DMS114 treated with DMSO at 0.1 percent for 48 hours (cell line): ENCODE results near the gene CCDC74B.
"Not testable (repeated sequence)": the region's sequence is repeated elsewhere in the genome, so short reads cannot be mapped to it uniquely, and the experiment has no call there.

Experiments used
- DNase-seq: peaks from one replicate; lab custom pipeline; 2025; ENCODE audit not compliant: unreplicated experiment; lab: John Stamatoyannopoulos, UW

The CCDC74B gene

DNA sequence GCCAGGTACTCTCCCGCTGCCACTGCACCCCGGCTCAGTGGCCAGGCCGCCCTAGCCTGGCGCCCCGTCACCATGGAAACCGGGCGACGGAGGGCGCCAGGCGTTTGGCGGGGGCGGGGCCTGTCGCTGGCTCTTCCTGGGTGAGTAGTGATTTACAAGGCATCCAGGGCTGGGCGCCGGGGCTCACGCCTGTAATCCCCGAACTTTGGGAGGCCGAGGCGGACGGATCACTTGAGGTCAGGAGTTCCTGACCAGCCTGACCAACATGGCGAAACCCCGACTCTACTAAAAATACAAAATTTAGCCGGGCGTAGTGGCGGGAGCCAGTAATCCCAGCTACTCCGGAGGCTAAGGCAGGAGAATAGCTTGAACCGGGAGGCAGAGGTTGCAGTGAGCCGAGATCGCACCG lies at the start of gene CCDC74B:
Gene CCDC74B (minus strand): TSS at position 107 of the 409 bp plus-strand sequence. CDS start 116 bp downstream, outside the sequence.
- peak; percentile 3 for DNase-seq

DNA sequence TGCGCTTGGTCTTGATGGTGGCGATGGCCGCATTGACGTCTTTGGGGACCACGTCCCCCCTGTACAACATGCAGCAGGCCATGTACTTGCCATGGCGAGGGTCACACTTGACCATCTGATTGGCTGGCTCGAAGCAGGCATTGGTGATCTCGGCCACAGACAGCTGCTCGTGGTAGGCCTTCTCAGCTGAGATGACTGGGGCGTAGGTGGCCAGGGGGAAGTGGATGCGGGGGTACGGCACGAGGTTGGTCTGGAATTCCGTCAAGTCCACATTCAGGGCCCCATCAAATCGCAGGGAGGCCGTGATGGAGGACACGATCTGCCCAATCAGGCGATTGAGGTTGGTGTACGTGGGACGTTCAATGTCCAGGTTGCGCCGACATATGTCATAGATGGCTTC lies 48.9 kb upstream of the CCDC74B start:
- not testable (repeated sequence) for DNase-seq

DNA sequence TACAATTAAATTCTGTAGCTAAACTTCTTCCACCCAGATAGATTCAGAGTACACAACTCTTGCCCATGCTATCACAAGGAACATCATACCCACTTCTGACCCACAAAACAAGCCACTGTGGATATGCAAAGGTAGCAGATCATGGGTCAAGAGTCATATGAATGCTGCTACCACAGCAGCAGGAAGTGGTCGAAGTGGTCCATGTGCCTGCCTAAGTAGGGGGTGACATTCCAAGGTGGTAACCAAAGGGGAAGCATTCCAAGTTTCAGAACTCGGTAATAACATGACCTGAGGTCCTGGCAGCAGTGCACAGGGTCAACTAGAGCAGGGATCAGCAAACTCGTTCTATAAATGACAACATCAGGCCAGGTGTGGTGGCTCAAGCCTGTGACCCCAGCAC lies 47.5 kb upstream of the CCDC74B start:
- not testable (repeated sequence) for DNase-seq

DNA sequence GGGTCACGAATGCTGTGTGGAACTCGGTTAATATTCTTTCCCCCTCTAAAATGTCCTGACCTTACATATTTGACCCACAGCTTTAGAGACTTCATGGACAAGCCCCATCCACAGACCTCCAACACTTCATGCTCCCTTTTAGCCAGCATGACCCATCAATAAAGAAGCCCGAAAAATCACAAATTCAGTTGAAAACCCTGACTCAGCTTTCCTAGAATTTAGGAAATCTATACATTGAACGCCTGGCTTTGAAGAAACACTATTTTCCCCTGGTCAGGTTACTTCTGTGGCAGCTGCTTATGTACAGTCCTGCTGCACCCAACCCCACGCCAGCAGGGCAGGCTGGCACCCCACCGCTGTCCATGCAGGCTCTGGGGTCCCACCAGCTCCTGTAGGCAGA lies 46.4 kb upstream of the CCDC74B start:
- DNase-seq: not testable (repeated sequence)

DNA sequence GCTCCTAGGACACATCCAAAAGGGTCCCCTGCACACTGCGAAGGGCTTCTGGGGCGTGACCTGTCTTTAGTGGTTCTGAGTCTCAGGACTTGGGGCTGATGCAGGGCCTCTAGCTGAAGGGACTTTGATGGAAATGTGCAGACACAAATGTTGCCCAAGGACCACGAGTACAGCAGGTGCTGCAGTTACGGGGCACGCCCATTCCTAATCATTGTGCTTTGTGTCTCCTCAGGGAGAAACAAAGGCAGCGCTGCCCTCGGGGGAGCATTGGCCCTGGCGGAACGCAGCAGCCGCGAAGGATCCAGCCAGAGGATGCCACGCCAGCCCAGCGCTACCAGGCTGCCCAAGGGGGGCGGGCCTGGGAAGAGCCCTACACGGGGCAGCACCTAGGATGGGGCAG lies 45.3 kb upstream of the CCDC74B start:
- no peak for DNase-seq

DNA sequence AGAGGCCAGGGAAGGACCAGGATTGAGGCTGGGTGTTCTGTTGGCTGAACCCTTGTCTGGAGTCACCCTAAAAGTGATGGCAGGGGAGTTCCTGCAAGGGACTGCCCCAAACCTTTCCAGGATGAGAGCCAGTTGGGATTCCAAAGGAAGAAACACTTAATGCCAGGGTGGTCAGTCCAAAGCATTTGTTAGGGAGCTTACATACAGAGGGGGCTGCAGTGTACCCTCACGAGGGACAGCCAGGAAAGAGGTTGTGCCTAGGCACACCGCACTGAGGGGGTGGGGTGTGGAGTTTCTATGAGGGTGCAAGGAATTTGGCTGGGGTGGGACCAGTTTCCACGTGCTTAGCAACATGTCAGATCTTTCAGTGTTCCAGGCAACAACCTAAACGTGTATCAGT lies 44.0 kb upstream of the CCDC74B start:
- not testable (repeated sequence) for DNase-seq

DNA sequence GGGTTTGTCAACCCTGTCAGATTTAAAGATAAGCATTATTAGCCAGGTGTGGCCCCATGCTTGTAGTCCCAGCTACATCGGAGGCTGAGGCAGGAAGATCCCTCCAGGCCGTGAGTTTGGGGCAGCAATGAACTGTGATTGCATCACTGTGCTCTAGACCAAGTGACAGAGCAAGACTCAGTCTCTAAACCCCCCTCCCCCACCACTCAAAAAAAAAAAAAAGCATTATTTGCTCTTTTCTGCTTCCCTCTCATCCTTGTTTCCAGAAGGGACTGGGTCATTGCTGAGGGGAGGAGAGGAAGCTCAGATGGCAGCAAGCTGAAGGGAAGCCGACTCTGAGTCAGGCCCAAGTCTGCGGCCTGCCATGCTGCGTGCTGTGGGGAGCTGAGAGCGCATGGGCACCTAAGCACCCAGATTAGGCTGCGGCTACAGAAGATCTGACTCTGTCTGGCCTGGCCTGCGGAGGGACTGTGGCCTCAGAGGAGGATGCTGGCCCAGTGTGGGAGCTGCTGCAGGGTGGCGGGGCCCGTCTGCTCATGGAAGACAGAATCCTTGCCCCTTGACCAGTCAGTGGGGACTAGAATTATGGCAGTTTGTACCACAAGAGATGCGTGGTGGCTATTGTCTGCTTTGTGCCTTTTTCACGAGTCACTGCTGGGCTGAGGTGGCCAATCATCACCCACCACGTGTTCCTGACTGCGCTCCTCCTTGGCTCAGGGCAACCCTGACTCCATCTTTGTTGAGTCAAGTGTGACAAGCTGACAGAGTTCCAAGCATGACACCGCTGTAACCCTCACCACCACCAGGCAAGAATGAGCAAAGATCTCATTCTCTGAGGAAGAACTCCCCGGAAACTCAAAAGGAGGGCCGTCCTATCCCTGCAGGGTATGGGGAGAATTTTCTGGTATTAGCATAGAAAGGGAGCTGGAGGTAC lies 43.2 kb upstream of the CCDC74B start:
- DNase-seq: not testable (repeated sequence)

DNA sequence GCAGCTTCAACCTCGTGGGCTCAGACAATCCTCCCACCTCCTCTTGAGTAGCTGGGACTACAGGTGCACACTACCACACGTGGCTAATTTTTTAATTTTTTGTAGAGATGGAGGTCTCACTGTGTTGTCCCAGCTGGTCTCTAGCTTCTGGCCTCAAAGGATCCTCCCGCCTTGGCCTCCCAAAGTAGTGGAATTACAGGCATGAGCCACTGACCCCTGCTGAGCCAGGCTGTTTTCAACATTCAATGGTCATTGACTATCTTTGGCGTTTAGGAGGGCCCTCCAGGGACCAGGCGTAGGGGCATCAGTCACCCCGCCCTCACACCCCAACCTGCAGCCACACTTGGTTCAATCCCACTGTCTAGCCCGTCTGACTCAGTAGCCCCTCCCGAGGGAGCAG lies 42.4 kb upstream of the CCDC74B start:
- no peak for DNase-seq

DNA sequence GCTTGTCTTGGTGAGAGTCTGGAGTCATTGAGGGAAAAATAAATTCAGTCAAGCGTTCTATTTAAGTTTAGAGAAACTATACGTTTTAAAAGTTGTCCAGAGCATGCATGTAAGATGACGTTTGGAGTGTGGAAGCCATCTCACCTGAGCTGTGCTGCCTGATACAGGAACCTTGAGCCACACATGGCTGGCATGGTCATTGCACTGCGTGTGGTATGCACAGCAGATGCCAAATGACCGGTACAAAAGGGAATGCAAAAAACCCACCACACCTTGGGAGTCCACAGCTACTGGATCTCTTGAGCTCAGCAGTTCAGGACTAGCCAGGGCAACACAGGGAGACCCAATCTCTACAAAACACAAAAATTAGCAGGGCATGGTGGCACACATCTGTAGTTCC lies 41.5 kb upstream of the CCDC74B start:
- DNase-seq: no peak

DNA sequence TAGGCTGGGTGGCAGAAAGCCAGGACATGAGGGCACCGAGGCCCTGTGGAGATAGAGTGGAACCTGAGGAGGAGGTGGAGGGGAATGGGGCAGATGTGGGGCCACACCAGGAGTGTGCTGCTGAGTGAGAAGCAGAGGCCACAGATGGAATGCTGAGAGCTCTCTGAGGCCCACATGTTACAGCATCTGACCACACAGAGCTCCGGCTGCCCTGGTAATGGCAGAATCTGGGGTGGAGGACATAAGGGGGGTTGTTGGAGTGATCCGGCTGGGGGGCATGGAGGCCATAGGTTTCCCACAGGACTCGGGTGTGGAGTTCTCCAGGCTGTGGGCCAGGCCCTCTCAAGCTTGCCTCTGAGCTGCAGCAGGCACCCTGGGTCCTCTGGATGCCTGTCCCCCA lies 41.0 kb upstream of the CCDC74B start:
- no peak for DNase-seq

DNA sequence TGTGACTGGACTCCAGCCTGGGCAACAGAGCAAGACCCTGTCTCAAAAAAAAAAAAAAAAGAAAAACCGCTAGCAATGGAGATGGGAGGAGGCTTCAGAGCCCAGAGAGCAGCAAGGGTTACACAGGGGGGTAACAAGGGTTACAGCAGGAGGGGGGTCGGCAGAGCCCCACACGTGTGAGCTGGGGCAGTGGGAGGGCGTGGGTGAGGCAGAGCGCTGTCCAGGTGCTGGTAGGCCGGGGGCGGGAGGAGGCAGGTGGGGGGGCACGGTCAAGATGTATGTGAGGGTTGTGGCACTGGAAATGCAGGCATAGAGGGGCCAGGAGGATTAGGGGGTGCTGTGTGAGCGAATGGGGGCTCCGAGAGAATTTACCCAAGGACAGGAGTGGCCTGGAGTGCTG lies 40.5 kb upstream of the CCDC74B start:
- no peak for DNase-seq

DNA sequence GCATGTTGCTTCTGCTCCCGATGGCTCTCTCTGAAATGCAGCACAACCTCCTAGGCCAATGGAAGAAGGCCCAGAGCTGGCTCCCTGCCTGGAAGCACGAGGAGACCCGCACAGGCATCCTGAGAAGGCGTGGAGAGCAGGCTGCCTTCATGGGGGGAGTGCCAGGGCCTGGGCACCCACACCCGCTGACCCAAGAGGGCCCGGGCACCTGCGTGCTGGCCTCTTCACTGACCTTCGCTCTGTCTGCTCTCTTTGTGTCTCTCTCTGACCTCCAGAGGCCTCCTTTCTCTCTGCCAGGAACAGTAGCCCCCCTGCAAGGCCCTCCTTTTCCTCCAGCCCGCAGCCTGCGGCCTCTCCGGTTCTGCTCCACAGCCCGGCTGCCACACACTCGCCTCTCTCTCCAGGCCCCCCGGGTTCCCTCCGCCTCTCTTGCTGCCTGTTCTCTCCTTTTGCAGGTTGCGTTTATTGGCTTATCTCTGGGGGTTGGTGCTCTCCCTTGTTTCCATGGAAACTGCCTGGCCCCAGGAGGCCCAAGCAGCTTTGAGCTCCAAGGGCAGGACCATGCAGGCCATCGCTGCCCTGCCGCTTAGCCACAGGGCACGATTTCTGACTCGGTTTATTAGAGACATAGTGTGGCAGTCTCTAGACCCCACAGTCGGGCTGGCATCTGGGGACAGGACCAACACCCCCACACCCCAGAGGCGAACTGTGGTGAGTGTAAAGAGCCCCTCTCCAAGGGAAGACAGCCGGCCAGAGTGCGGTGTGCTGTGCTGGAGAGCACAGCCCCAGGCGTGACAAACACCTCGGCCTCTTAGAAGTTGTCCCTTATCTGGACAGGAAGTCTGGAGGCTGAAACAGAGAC lies 38.8 kb upstream of the CCDC74B start:
- no peak for DNase-seq

DNA sequence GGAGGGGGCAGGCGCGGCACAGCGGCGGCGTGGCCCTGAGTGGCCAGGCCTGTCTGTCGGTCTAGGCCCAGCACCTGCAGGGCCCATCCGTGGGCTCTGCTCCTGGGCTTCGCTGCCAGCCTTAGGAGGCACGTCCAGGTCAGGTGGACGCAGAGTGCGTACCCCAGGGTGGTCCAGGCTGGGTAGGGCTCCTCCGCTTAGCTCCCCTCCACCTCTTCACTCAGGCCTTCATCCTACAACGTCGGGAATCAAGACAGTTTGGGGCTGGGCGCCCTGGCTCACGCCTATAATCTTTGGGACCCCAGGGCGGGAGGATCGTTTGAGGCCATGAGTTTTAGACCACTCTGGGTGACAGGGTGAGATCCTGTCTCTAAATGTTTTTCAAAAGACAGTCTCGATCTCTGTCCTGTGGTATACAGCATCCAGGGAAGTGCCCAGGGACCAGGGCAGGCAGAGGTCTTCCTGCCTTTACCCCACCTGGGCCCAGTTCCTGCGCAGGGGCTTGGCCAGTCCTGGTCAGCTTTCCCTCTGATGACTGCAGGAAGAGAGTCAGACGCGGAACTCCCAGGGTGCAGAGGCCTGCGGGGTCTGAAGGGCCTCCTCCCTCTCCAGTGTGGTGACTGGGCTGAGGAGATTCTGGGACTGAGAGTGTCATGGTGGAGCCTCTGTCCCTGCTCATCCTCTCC lies 38.1 kb upstream of the CCDC74B start:
- DNase-seq: not testable (repeated sequence)

DNA sequence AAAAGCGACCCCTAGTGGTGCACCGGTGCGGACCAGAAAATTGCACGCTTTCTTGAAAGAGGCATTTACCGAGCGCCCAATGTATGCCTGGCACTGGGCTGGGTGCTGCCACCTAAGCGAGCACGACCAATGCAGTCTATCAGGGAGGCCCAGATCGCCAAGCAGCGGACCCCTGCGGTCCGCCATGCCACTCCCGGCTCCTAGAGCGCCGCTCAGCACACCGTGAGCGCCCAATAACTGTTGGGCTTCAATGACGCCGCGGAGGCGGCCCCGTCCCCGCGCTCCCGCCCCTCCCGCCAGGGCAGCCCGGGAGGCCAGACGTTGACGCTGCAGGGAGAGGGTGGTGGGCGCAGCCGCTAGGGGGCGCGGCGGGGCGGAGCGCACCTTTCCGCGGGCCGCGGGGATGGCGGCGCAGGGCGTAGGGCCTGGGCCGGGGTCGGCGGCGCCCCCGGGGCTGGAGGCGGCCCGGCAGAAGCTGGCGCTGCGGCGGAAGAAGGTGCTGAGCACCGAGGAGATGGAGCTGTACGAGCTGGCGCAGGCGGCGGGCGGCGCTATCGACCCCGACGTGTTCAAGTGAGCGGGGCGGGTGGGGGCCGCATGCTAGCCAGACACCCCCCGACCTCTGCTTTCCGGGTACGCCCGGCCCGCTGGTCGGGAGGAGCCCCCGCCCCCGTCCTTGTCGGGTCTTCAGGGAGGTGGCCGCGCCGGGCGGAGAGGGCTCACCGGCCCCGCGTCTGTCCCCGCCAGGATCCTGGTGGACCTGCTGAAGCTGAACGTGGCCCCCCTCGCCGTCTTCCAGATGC lies 37.2 kb upstream of the CCDC74B start, which contains the start of gene MZT2B:
Gene MZT2B (plus strand): TSS at position 383 of the 803 bp plus-strand sequence. CDS start 21 bp downstream, at position 404.
- peak; percentile 62 for DNase-seq

DNA sequence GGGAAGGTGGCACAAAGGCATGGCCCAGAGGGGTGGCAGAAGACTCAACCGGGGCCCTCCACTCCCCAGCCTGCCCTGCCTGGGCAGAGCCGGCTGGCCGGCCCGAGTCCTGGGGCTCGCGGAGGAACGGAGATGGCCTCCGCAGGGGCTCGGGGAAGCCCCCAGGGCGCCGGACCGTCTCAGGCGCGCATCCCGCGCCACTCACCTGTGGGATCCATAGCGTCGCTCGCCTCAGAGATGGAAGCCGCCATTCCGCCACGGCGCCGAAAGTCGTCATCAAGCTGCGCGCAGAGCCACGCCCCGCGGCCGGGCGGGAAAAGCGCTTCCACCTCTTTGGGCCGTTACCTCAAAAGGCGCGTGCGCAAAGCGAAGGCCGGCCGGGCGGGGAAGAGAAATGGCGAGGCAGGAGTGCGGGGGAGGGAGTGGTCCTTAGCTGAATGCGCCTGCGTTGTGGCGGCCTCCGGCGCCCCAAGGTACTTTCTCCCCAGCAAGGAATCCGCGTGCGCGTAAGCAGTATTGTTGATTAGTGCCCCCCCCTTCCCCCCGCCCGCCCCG lies 36.5 kb upstream of the CCDC74B start, which contains the start of gene SMPD4:
Gene SMPD4 (minus strand): TSS at position 278 of the 555 bp plus-strand sequence. CDS start 5,010 bp downstream, outside the sequence.
- DNase-seq: peak; percentile 67

DNA sequence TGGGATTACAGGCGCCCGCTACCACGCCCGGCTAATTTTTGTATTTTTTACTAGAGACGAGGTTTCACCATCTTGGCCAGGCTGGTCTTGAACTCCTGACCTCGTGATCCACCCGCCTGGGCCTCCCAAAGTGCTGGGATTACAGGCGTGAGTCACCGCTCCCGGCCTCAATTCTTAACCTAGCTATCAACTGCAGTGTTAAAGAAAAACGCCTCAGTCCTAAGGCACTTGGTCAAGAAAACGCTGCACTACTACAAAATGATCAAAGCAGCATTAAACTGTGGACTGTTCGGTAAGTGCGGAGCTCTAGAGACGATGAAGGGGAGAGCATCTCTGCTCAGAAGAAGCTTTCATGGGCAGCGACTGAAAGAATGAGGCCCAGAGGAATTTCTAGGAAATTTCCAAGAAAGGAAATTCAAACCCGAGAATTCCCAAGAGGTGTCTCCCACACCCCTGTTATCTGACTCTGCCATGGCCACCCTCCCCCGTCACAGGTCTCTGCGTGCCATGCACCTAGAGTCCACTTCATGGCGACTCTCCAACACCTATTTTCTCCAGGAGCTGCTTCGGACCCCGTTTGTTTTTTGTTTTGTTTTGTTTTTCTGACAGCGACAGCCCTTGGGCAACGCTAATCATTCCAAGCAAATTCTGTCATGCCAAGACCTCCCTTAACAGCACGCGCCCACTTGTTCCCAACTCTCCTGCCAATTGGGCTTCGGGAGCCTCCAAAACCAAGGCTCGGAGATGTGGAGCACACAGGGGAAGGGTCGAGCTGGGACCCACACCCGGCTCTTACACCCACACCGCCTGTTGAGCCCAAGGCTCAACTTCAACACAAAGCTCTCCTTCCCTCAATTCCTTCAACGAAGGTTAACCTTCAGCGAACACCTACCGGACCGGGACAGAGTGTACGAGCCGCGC lies 35.8 kb upstream of the CCDC74B start:
- not testable (repeated sequence) for DNase-seq

DNA sequence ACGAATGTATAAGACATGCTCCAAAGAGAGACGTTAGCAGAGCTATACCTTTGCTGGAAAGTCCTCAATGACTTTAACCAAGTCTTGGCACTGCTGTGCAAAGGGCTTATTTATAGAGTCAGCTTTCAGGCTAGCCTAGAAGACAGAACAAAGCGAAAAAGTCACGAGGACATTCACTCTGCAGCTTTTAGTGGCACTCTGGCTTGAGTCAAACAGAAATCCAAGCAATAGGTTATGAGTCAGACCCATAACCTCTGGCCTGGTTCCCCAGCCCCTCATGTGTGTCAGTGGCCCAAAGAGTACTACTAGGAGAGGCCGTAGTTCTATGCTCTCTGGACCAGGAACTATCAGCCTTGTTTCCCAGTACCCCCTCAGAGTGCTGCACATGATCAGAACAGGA lies 30.0 kb upstream of the CCDC74B start:
- not testable (repeated sequence) for DNase-seq

DNA sequence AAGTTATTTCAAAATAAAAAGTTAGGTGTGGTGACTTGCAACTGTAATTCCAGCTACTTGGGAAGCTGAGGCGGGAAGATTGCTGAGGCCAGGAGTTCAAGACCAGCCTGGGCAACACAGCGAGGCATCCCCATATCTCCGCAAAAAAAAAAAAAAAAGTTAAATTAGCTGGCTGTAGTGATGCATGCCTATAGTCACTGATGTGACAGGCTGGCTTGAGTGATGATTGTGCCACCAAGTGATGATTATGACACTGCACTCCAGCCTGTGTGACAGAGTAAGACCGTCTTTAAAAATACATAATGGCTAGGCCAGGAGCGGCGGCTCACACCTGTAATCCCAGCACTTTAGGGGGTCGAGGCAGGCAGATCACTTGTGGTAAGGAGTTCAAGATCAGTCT lies 25.0 kb upstream of the CCDC74B start:
- DNase-seq: no peak

DNA sequence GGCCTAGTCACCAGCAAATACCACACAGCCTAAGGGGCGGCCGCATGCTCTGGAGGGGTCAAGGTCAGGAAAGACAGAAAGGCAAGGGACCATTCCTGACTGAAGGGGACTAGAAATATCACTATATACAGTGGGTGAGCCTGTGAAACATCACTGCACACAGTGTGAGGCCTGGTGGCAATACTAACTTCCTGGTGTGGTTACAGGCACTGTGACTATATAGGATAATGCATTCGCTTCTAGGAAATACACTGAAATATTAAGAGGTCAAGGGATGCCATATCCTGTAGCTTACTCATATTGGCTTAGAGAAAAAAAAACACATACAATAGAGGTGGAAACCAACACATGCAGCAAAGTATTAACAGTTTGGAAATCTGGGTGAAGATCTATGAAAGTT lies 24.3 kb upstream of the CCDC74B start:
- DNase-seq: not testable (repeated sequence)
